Epidermal melanocyte (primary cell): ENCODE results near the gene SPTA1.

Experiments
- DNase-seq: peaks from one replicate; pipeline ENCODE4 v3.0.0; 2011; ENCODE audit warnings: low spot score; ENCODE audit not compliant: insufficient read length

The SPTA1 gene

GRCh38 chr1:158685085-158685484 is 1.4 kb downstream of the SPTA1 start:
- no peak for DNase-seq

DNA sequence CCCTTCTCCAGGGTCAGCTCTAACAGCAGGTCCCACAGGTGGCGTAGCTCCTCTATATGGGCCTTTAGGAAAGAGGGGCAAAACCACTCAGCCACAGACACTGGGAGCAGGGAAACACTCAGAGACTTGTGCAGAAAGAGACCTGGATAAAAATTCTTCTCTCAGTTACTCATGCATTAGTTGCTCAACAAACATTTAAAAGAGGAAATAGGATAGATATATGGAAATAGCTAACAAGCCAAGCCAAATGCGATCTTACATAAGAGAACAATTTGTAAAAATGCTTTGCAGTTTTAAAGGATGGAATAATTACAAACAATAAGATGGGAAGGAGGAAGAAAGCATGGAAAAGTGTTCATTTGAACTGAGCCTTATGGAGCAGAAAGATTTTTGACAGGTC is 4.9 kb downstream of the SPTA1 start:
- no peak for DNase-seq

GRCh38 chr1:158679289-158679688 is 7.2 kb downstream of the SPTA1 start:
- DNase-seq: no peak

GRCh38 chr1:158675563-158676323 is 10.8 kb downstream of the SPTA1 start:
- no peak for DNase-seq

DNA sequence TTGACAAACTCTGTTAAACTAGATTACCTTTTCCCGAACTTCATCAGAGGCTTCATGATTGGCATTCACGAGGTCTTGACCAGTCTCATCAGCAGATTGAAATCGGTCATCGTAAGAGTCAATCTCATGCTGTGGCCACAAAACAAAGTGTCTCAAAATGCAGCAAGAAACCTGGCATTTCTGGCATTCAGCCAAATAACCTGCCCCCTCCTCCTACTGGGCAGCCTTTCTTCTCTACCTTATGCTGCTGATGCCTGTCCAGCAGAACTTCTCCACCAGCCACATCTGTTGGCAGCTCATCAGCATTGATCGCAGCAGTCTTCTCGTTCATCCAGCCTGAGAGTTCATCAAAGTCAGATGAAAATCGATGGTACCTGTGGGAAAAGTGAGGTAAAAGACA is 12.2 kb downstream of the SPTA1 start:
- DNase-seq: no peak

GRCh38 chr1:158666037-158666436 is 20.5 kb downstream of the SPTA1 start:
- DNase-seq: no peak

GRCh38 chr1:158654571-158654970 is 31.9 kb downstream of the SPTA1 start:
- DNase-seq: no peak

DNA sequence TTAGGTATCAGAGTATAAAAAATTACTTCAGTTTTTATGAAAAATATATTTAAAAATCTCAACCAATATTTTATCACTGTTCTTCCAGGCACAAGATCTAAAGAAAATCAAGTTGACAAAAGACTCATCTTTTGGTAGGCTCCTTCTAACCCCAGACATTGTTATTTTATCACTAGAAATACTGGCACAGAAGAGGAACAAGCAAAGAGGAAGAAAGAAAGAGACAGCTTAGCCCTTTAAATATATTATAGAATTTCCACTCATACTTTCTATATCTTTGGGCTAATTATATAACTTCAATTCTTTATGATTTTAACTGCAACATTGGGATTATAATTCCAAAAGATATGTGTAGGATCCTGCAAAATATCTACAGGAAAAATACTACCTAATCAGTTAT is 32.4 kb downstream of the SPTA1 start:
- DNase-seq: no peak

DNA sequence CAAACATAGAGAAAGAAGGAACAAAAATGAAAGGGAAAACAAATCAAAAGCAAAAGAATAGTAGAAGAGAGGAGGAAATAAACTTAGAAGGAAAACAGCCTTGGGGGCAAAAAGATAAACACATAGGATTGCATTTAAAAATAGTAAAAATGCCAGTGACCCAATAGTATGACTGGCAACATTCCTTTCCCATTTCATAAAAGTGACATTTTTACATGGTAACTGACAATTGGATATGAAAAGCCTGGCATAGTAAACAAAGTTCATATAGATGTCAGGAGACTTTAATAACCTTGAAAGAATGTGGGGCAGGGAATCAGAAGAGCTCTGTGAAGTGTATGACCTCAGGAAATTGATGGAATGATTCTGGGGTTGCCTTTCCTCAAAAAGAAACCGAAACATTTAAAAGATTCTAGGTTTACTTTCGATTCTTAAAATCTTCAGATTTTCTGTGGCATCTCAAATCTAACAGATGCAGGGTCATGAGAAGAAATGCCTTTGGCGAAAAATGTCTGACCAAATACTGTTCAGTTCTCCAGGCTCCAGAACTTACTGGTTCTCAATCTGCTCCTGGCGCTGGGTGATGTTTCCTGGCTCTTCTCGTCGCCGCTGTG is 33.7 kb downstream of the SPTA1 start:
- DNase-seq: no peak

GRCh38 chr1:158649052-158649451 is 37.5 kb downstream of the SPTA1 start:
- DNase-seq: no peak

- no peak for DNase-seq
Measured at GRCh38 chr1:158646465-158646864, 40.0 kb downstream of the SPTA1 start.

- DNase-seq: no peak
Measured at GRCh38 chr1:158644449-158644848, 42.1 kb downstream of the SPTA1 start.

DNA sequence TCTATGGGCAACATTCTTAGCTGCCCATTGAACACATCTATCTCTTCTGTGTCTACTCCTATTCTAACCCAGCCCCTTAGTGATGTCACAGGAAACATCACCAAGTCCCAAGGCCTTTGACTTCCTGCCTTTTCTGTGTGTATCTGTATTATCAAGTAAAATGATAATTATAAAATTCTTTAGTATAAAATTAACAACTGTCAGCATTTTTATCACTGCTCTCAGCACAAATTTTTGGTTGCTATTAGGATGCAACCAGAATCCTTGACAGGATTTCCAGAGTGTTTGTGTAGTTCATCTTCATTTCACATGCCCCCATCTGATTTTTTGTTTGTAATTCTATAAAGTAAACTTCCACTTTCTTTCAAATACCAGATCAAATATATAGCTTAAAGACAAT is 47.6 kb downstream of the SPTA1 start:
- DNase-seq: no peak

DNA sequence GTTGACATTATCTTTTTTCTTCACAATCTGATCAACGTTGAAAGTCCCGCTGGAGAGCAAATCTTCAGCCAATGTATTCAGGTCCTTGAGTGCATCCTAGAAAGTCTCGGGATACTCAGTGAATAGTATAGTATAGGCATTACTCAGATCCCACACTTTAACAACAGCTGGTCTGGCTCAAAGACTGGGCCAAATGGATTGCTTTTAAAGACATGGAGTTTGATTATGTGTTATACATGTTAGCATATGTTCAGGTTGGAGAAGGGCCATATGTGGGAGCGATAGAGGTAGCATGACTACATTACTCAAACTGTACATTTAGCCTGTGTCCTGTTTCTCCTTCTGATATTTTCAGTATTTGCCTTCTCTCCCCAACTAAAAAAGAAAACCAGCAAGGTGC is 48.4 kb downstream of the SPTA1 start:
- no peak for DNase-seq

GRCh38 chr1:158613764-158614163 is 72.8 kb downstream of the SPTA1 start:
- no peak for DNase-seq

- no peak for DNase-seq
Measured at GRCh38 chr1:158611916-158612315, 74.6 kb downstream of the SPTA1 start.

DNA sequence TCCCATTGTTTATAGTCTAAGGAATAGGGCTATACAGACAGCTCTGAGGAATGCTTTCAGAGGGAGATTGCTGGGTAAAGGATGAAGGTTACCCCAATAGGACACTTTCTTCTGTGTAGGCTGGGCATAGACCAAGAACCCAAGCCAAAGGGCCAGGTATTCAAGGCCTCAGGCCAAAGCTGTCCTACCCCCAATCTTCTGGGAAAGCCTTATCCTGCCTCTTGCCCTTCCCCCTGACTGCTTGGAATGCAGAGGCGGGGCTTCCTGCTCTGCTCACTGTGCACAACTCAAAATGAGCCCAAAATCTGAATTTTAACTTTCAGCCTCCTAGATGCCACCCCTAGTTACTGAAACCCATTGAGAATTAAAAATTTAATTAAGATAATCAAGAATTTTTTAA is 79.2 kb downstream of the SPTA1 start:
- no peak for DNase-seq

- no peak for DNase-seq
Measured at GRCh38 chr1:158604968-158605367, 81.5 kb downstream of the SPTA1 start, which contains the start of gene OR10Z1. OR10Z1 (plus strand) TSS chr1:158605268; CDS start chr1:158606439, 1,171 bp downstream.

DNA sequence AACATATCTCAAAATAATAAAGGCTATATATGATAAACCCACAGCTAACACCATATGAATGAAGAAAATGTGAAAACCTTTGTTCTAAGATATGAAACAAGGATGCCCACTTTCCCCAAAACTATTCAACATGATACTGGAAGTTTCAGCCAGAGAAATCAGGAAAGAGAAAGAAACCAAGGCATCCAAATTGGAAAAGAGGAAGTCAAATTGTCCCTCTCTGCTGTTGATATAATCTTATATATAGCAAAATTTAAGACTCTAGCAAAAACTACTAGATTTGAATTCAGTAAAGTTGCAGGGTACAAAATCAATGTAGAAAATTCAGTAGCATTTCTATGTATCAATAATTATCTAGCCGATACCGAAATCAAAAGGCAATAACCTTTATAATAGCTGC is 85.8 kb downstream of the SPTA1 start:
- no peak for DNase-seq

DNA sequence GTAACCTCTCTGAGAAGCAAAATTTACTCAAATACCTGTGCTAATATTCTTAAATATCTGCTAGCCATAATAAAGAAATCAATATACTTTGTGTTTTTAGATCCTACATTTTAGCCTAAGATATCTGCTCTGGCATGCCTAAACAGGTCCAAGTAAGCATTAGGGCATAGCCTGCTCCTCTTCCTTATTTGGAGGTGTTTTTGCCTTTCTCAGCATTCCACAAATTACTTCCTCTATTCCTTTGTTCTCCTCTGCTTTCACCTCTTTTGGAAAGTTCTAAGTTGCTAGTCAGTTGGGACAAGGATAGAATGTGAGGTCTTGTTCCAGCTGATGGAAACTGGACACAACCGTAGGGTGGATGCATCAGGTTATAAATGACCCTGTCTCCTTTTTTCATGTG is 99.6 kb downstream of the SPTA1 start:
- no peak for DNase-seq

- no peak for DNase-seq
Measured at GRCh38 chr1:158583962-158584361, 102.6 kb downstream of the SPTA1 start.

DNA sequence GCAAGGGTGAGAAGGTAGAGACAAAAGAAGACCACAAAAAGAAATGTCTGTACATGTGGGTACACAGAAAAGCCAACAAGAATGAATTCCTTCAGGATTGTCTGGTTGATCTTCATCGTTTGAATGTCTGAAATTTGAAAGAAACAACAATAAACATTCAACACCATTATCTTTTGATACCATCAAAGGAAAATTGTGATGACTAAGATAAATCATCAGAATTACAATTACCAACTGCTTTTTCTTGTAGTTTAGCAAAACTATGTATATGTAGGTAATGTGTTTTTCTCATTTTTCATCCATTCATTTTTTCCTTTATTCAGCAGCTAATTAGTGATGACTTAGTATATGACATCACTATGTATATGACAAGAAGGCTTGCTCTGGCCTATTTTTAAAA is 106.8 kb downstream of the SPTA1 start, which contains the start of gene OR10X1:
Gene OR10X1, minus strand, starts transcription at position 167 of the 400 bp plus-strand sequence. Its CDS starts 0 bp downstream, at position 167.
- no peak for DNase-seq

- no peak for DNase-seq
Measured at GRCh38 chr1:158577561-158577960, 109.0 kb downstream of the SPTA1 start.
